GM21447 (cell line): ENCODE data around the gene TMIGD2.
"Not testable (repeated sequence)": the region's sequence is repeated elsewhere in the genome, so short reads cannot be mapped to it uniquely, and the experiment has no call there.

ENCODE experiments used
- ATAC-seq: cut with Tn5 transposase; IDR thresholded peaks from one replicate; pipeline ENCODE4 v1.9.1; 2021; ENCODE audit not compliant: unreplicated experiment

Gene TMIGD2

GRCh38 chr19:4297901-4298809, 4.0 kb downstream of the TMIGD2 start:
- no peak for ATAC-seq

- ATAC-seq, result no peak
Measured at GRCh38 chr19:4295972-4296771, 6.0 kb downstream of the TMIGD2 start.

DNA sequence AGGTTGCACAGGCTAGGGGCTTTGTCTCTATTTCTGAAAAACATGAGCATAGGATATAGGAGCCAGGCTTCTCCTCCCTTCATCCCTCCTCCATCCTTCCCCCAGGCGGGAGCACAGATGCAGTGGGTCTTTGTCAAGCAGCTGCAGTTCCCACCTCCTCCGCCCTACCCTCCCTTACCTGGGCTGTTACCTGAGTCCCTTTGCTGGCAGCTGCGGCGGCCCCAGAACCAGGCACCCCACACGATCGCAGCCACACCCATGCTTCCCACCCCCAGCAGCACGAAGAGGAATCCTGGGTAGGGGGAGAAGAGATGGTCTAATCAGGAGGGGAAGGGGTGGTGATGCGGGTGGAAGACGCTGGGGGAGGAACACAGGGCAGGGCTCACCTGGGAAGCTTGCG, 7.8 kb downstream of the TMIGD2 start:
- ATAC-seq, result no peak

- no peak for ATAC-seq
Measured at GRCh38 chr19:4292515-4292914, 9.7 kb downstream of the TMIGD2 start.

GRCh38 chr19:4291184-4291732, 10.9 kb downstream of the TMIGD2 start:
- no peak for ATAC-seq

- no peak for ATAC-seq
Measured at GRCh38 chr19:4288091-4288777, 14.0 kb downstream of the TMIGD2 start.

DNA sequence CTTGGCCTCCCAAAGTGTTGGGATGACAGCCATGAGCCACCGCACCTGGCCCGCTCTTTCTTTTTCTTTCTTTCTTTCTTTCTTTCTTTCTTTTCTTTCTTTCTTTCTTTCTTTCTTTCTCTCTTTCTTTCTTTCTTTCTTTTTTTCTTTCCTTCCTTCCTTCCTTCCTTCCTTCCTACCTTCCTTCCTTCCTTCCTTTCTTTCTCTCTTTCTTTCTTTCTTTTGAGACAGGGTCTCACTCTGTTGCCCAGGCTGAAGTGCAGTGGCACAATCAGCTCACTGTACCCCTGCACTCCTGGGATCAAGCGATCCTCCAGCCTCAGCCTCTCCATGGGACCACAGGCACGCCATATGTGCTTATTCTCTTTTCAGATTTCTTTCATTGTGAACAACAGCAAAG, 16.0 kb downstream of the TMIGD2 start:
- not testable (repeated sequence) for ATAC-seq

- no peak for ATAC-seq
Measured at GRCh38 chr19:4284974-4285373, 17.2 kb downstream of the TMIGD2 start.

DNA sequence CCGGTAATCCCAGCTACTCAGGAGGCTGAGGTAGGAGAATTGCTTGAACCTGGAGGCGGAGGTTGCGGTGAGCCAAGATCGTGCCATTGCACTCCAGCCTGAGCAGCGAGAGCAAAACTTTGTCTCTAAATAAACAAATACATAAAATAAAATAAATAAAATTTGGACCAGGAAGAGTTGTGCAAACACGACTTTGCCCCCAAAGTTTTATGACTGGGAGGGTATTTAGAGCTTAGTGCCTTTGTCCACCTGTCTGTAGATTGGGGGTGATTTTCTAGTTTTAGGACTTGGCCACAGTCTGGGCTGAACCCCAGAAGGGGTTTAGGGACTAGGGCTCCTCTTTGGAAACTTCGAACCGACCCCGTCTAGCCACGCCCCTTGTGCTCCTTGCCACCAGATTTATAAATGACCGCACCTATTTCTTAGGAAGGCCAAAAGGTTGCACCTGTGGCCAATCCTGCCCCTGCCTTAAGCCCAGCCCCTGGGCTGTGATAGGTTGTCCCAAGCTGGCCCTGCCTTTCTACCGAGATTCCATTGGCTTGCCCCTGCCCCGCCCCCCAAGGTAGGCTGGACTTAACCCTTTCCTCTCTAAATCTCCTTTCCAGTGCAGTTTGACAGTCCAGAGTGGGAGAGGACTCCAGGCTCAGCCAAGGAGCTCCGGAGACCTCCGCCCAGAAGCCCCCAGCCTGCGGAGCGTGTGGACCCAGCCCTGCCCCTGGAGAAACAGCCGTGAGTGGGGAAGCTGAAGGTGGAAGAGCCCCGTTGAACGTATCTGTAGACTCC, 17.8 kb downstream of the TMIGD2 start:
- no peak for ATAC-seq

- ATAC-seq, result no peak
Measured at GRCh38 chr19:4279530-4280422, 22.4 kb downstream of the TMIGD2 start.

GRCh38 chr19:4279267-4279529, 23.0 kb downstream of the TMIGD2 start:
- no peak for ATAC-seq

DNA sequence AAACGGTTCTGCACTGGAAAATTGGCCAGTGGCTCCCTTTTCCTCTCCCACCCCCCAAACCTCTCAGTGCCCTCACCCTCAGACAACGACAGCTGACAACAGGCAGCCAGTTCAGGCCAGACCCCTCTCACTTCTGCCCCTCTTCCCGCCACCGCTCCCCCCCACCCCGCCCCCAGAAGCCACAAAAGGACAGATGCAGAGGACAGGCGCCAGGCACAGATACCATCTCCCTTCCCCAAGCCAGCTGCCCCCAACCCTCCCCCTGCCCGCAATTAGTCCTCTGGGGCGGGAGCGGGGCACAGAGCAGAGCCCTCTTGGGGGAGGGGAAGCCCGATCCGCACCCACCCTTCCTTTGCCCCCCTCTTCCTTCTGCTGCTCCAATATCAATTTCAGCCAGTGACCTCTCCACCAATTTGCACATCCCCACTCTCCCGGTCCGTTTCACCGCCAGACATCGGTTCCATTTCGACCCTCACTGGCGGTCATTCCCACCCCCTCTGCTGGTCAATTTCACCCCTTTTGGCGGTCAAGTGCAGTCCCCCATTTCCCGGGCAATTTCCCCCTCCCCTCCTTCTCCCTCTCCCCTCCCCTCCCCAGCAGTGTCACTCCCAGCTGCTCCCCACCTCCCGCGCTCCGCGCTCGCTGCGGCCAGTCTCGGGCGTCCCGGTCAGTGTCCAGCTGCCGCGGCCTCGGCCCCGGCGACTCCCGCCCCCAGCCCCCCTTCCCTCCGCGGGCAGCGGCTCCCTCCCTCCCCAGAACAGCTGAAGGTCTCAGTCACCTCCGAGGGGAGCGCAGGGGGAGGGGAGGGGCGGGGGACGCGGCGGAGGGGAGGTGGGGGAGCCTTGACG, 23.5 kb downstream of the TMIGD2 start, which contains the start of gene SHD:
Gene SHD (plus strand): TSS at position 848 of the 848 bp plus-strand sequence. CDS start 798 bp downstream, outside the sequence.
- no peak for ATAC-seq

DNA sequence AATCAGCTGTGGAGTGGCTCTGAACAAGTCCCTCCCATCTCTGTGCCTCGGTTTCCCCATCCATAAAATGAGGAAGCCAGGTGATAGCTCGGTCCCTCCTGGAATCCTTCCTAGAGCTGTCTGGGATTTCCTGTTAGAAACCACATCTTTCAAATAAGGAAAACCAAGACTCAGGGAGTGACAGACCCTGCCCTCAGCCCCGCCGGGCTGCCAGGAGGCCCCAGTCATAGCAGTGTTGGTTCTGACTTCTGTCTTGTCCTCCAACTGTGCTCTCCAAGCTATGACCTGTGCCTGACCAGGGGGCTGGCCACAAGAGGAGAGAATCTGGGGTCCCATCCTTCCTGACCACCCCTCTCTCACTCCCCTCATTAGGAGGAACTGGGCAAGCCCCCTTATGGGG, 24.2 kb downstream of the TMIGD2 start:
- ATAC-seq, result no peak

DNA sequence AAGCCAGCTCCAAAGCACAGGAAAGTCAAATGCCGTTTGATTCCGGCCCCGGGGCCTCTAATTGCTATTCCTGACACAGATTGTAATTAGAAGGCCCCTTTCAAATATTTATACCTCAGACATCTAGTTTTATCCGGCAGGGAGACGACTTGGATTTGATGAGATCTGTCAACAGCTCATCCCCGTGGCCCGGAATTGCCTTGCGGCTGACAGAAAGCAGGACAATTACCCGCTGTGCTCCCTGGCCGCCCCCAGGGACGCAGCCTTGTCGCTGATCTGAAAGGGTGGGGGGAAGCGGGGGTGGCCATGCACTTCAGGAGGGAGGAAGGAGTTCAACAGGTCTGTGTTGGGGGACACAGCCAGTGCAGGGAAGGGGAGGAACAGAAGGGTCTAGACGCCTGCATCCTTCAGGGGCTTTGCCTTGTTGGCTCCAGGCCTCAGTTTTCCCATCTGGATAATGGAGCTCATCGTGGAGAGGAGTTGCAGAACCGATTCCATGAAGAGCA, 24.9 kb downstream of the TMIGD2 start:
- ATAC-seq, result no peak

DNA sequence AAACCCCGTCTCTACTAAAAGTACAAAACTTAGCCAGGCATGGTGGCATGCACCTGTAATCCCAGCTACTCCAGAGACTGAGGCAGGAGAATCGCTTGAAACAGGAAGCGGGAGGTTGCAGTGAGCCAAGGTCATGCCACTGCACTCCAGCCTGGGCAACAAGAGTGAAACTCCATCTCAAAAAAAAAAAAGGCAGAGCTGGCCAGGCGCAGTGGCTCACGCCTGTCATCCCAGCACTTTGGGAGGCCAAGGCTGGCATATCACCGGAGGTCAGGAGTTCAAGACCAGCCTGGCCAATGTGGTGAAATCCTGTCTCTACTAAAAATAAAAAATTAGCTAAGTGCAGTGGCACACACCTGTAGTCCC, 27.9 kb downstream of the TMIGD2 start:
- ATAC-seq, result not testable (repeated sequence)

DNA sequence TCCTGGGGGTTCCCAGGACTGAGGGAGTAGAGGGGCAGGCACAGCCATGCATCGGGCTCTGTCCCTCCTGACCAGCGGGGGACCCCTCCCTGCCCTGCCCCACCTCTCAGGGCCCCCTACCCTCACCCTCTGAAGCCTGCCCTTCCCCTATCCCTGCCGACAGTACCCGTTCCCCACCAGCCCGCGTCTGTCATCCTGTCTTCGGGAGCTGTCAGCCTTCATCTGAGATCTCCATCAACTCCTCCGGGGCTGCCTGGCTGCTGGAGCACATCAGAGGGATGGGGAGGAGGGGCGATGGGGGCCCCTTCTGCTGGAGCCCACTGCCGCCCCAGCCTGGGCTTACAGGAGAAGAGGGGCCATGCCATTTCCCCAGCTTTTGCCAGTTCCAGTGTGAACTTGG, 29.3 kb downstream of the TMIGD2 start:
- ATAC-seq, result no peak

- no peak for ATAC-seq
Measured at GRCh38 chr19:4268816-4269430, 33.3 kb downstream of the TMIGD2 start.
